Common myeloid progenitor, CD34-positive (primary cell): ENCODE data around the gene MEGF10.

Experiments
- CTCF ChIA-PET: fragments of 350-600 bp; sonication (Branson Sonifier 250); formaldehyde crosslinking; loops from one replicate; lab custom pipeline; 2021; ENCODE audit warnings: antibody characterized with exemption; lab: Charles Lee
- POLR2A ChIA-PET: fragments of 350-600 bp; sonication (Branson Sonifier 250); formaldehyde crosslinking; loops from one replicate; lab custom pipeline; 2021; ENCODE audit warnings: antibody characterized with exemption; lab: Charles Lee
- DNase-seq, 3 donors: peaks; one replicate each; pipeline versions ENCODE4 v3.0.0 to v3.0.0-alpha.2; 2013
- H3K27ac ChIP-seq, 2 experiments: 1 replicate in 1 of 2; 2 replicates in 1 of 2; pipeline ENCODE4 v1.7.0; 2013; ENCODE audit warnings: inconsistent platforms in 2 of 2, low read length in 2 of 2, mild to moderate bottlenecking in 2 of 2, low read depth in 1 of 2, moderate library complexity in 1 of 2; ENCODE audit not compliant: severe bottlenecking in 2 of 2, insufficient read depth in 1 of 2, poor library complexity in 1 of 2
- H3K27me3 ChIP-seq, 5 experiments: replicated peaks in 2 of 5; 1 replicate in 3 of 5; 2 replicates in 2 of 5; pipeline versions ENCODE4 v1.6.1 to v1.7.0; 2013; ENCODE audit warnings: low read length in 4 of 5, mild to moderate bottlenecking in 2 of 5, moderate library complexity in 2 of 5, inconsistent platforms in 1 of 5; ENCODE audit not compliant: insufficient read depth in 5 of 5, control insufficient read depth in 4 of 5
- H3K36me3 ChIP-seq, 4 experiments: 1 replicate in 2 of 4; 2 replicates in 2 of 4; pipeline versions ENCODE4 v1.6.1 to v1.7.0; 2013; ENCODE audit warnings: low read length in 3 of 4, control low read depth in 1 of 4, mild to moderate bottlenecking in 1 of 4; ENCODE audit not compliant: control insufficient read depth in 4 of 4, insufficient read depth in 4 of 4
- H3K4me1 ChIP-seq, 4 experiments: 1 replicate in 3 of 4; 2 replicates in 1 of 4; pipeline versions ENCODE4 v1.6.1 to v1.7.1; 2013; ENCODE audit warnings: low read length in 3 of 4, mild to moderate bottlenecking in 3 of 4, control low read depth in 1 of 4, inconsistent platforms in 1 of 4, moderate library complexity in 1 of 4; ENCODE audit not compliant: control insufficient read depth in 4 of 4, insufficient read depth in 4 of 4; ENCODE audit errors: control extremely low read depth in 1 of 4
- H3K4me3 ChIP-seq, 7 experiments: 1 replicate in 4 of 7; 2 replicates in 3 of 7; pipeline versions ENCODE4 v1.5.1 to v1.7.0; 2013; ENCODE audit warnings: mild to moderate bottlenecking in 7 of 7, low read length in 6 of 7, moderate library complexity in 6 of 7, inconsistent platforms in 2 of 7, low read depth in 2 of 7, control low read depth in 1 of 7; ENCODE audit not compliant: insufficient read depth in 4 of 7, control insufficient read depth in 1 of 7; ENCODE audit errors: extremely low read depth in 1 of 7
- H3K9me3 ChIP-seq, 5 experiments: 1 replicate in 4 of 5; 2 replicates in 1 of 5; pipeline versions ENCODE4 v1.6.1 to v1.7.1; 2013; ENCODE audit warnings: low read length in 4 of 5, mild to moderate bottlenecking in 2 of 5, inconsistent platforms in 1 of 5, low read depth in 1 of 5, moderate library complexity in 1 of 5; ENCODE audit not compliant: control insufficient read depth in 4 of 5, insufficient read depth in 2 of 5; ENCODE audit errors: control extremely low read depth in 1 of 5
- WGBS: methylation state at CpG from one replicate; pipeline ENCODE4 v1.1.5; 2013; ENCODE audit not compliant: insufficient coverage; 5-methylcytosine and 5-hydroxymethylcytosine counted together

The MEGF10 gene

DNA sequence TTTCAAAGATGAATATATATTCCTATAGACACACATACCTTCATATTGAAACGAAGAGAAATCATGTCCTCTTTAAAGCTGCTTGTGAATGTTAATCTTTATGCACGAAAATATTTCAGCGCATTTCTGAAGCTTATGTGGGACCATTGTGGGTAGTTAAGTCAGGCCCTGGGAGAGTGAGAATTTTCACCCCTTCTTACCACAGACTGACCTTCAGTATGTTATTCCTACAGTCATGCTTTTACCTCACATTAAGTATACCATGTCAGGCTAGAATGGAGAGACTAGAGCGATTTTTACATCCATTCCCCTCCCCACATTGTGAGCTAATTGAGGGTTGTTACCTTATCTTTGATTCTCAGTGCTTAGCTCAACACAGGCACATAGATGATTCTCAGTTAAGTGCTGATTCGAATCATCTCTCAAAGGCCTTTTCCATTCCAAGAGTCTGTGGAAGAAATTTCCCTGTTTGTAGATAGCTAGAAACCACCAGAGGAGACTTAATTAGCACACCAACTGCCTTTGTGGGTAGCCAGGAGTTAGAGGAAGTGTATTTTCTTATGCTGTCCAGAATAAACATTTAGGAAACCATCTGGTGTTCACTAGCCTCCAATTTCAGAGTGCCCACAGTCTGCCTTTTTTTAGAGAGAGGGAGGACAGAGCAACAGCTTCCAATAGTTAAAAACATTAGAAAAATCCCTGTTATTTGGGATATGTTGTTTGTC, 110.5 kb downstream of the MEGF10 start:
- CTCF ChIA-PET: interaction anchor here (0.9 to 1.0 kb wide), 2 partner anchors 10 to 42 kb away, joined by 3 read pairs; no protein-coding TSS in a partner anchor

DNA sequence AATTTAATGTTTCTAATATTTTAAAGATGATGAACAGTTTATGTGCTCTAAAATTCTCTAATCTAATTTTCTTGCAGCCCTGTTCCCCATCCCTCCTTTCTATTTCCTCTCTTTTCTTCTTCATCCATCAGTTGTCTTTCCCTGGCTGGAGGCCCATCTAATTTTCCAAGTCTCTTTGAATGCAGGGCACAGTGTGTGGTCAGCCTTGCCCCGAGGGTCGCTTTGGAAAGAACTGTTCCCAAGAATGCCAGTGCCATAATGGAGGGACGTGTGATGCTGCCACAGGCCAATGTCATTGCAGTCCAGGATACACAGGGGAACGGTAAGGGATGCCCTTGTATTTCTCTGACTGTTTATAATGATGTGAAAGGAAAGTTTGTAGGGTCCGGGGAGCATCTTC, 111.8 kb downstream of the MEGF10 start:
- H3K4me3 ChIP-seq: no peak overlapping the region
- H3K27me3 ChIP-seq: no peaks in the 10 kb centered on the region
- CTCF ChIA-PET: no interaction called here
- WGBS: 100% methylated on average over 3 of the region's 5 CpGs
- no peak overlapping the region for H3K27ac ChIP-seq
- H3K36me3 ChIP-seq: no peaks in the 10 kb centered on the region
- H3K4me1 ChIP-seq: peaks cover 6 to 33% (median 20%) of the 10 kb centered on the region in 4 experiments
- POLR2A ChIA-PET: no interaction called here
- DNase-seq: no peak
- H3K9me3 ChIP-seq: no peaks in the 10 kb centered on the region

More for the DNA sequence above, 110.5 kb downstream of the MEGF10 start:
- peak in 2 of 3 donors; percentile 45 to 74 for DNase-seq
- Histone ChIP-seq H3K4me3 (no peak overlapping the region), H3K4me1 (peaks cover 6 to 30% (median 20%) of the 10 kb centered on the region in 4 experiments), H3K36me3 (no peaks in the 10 kb centered on the region), H3K27ac (no peak overlapping the region), H3K9me3 (no peaks in the 10 kb centered on the region), H3K27me3 (no peaks in the 10 kb centered on the region)
- POLR2A ChIA-PET: interaction anchor here (0.6 kb wide), 1 partner anchor 12 kb away, joined by 3 read pairs; no protein-coding TSS in a partner anchor
- 83% methylated on average over 1 of the region's 5 CpGs for WGBS

DNA sequence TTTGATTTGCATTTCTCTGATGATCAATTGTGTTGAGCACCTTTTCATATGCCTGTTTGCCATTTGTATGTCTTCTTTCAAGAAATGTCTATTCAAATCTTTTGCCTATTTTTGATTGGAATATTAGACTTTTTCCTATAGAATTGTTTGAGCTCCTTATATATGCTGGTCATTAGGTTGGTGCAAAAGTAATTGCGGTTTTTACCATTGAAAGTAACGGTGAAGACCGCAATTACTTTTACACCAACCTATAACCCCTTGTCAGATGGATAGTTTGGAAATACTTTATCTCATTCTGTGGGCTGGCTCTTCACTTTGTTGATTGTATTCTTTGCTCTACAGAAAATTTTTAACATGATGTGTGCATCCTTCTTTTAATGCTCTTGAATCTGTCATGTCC, 113.6 kb downstream of the MEGF10 start:
- WGBS: no CpG with 5 or more reads among the region's 3 CpGs
- Histone ChIP-seq H3K27ac (no peak overlapping the region), H3K36me3 (no peaks in the 10 kb centered on the region), H3K27me3 (no peaks in the 10 kb centered on the region), H3K9me3 (no peaks in the 10 kb centered on the region), H3K4me3 (no peak overlapping the region), H3K4me1 (peaks cover 6 to 35% (median 25%) of the 10 kb centered on the region in 4 experiments)
- ChIA-PET POLR2A (no interaction called here), CTCF (no interaction called here)
- no peak for DNase-seq

DNA sequence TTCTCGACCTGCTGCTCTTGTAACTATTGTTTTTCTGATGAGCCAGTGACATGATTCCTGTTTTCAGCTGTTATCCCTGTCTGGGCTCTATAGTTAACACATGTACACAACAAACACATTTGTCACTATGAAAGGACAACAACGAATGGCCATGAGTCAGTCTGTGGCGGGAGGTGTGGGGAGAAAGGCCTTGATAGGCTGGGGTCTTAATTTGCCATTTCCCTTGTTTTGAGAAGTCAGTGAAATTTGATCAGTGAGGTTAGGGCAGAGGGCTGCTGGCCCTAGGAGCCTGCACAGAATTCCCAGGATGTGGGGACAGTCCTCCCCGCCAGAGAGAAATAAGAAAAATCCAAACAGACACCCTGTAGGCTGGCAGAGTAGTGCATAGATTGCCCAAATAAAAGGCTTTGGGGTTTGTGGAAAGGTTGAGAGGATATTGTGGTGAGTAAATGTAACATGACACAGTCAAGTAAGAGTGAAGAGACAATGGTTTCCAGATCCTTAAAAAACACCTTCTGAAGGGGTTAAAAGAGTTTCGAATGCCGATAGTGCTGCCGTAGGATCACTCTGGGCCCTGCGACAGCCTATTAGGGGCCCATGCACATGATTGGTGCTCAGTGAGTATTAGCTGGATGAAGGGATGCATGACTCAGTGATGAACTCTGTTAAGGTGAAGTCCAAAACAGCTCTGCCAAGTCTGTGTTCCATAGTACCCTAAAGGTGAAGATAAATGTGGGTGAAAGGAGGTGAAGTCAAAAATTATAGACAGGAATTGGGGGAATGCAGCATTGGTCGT, 115.9 kb downstream of the MEGF10 start:
- Histone ChIP-seq H3K9me3 (no peaks in the 10 kb centered on the region), H3K27me3 (no peaks in the 10 kb centered on the region), H3K4me1 (peaks cover 2 to 23% (median 12%) of the 10 kb centered on the region in 4 experiments), H3K4me3 (no peak overlapping the region), H3K27ac (no peak overlapping the region), H3K36me3 (no peaks in the 10 kb centered on the region)
- POLR2A ChIA-PET: no interaction called here
- DNase-seq: peak in 1 of 3 donors; percentile 20
- WGBS: 96% methylated on average over 8 of the region's 9 CpGs
- CTCF ChIA-PET: interaction anchor here (1.6 kb wide), 1 partner anchor 11 kb away, joined by 3 read pairs; no protein-coding TSS in a partner anchor

DNA sequence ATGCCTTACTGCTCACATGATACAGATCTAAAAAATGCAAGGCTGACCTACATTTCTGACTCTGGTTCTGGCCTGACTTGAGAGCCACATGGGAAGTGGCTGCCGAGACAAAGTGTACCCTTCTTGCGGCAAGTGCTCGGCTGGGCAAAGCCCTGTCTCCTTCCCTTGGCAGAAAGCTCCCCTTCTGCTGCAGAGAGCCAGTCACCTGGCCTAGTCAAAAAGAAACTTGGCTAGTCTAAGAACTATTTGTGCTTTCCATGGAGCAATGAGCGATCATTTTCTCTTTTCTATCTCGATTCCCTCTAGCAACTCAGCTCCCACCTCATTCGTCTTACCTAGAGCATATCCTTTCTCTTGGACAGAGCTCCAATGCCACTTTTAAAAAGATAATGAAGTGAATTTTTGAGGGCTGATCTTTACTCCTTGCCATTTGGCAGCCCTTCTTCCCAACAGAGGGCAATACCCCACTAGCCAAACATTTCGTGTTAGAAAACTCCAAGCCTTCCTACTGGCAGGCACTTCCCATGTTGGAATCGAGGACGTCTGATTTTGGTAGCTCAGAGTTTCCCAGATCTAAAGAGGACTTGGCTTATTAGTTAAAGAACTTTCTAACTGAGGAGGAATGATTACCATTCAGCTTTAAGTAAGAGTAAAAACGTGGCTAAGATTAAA, 118.8 kb downstream of the MEGF10 start:
- ChIA-PET CTCF (interaction anchor here (1.7 kb wide), 1 partner anchor 9 kb away, joined by 6 read pairs; no protein-coding TSS in a partner anchor), POLR2A (no interaction called here)
- WGBS: 96% methylated on average over 6 of the region's 10 CpGs

DNA sequence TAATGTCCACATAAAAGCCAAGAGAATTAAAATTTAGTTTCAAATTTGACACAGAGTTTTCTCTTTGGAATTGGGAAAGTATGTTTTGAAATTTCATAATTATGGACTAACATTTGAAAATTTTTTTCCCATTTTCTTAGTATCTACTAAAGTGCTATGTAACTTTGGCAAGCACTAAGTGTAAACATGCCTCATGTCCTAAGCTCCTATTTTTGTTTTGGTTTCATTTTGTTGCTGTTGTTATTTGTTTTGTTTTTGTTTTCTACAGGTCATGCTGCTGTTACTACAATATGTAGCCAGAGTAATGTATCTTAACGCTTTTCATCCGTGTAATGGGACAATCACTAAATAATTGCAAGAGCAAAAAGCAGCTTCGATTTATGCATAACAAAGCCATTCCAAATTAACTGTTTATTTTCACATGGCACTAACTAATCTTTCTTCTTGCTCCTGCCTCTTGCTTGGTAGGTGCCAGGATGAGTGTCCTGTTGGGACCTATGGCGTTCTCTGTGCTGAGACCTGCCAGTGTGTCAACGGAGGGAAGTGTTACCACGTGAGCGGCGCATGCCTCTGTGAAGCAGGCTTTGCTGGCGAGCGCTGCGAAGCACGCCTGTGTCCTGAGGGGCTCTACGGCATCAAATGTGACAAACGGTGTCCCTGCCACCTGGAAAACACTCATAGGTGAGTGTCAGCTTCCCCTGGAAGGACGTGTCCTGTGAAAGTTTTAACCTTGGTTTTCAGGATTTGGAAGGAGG, 119.5 kb downstream of the MEGF10 start:
- no peak for DNase-seq
- Histone ChIP-seq H3K4me3 (no peak overlapping the region), H3K27me3 (no peaks in the 10 kb centered on the region), H3K9me3 (no peaks in the 10 kb centered on the region), H3K36me3 (no peaks in the 10 kb centered on the region), H3K4me1 (peaks cover 0 to 19% (median 10%) of the 10 kb centered on the region in 4 experiments), H3K27ac (no peak overlapping the region)
- POLR2A ChIA-PET: no interaction called here
- CTCF ChIA-PET: interaction anchor here (1.7 kb wide), 1 partner anchor 8 kb away, joined by 6 read pairs; no protein-coding TSS in a partner anchor
- 97% methylated on average over 14 of the region's 15 CpGs for WGBS

More for the DNA sequence above, 118.8 kb downstream of the MEGF10 start:
- DNase-seq: no peak
- Histone ChIP-seq H3K4me3 (no peak overlapping the region), H3K4me1 (peaks cover 0 to 19% (median 10%) of the 10 kb centered on the region in 4 experiments), H3K36me3 (no peaks in the 10 kb centered on the region), H3K9me3 (no peaks in the 10 kb centered on the region), H3K27ac (no peak overlapping the region), H3K27me3 (no peaks in the 10 kb centered on the region)
